Immature natural killer cell (primary cell): ENCODE results near the gene TLDC2. TPM values are rescaled to one million over a fixed set of nuclear protein-coding genes. Genes with fewer than 3 reads are reported as not detected.

Source experiments
- DNase-seq, 3 donors: peaks; one replicate each; pipeline ENCODE4 v3.0.0; 2022; ENCODE audit warnings: mixed read lengths in 1 of 3
- H3K27ac Mint-ChIP-seq, 6 donors: one replicate each; pipeline ENCODE4 v1.8.0; 2020; ENCODE audit warnings: mixed read lengths in 6 of 6, mild to moderate bottlenecking in 5 of 6, inconsistent platforms in 4 of 6, moderate library complexity in 3 of 6
- H3K27me3 Mint-ChIP-seq, 3 donors: one replicate each; pipeline ENCODE4 v1.8.0; 2020 to 2021; ENCODE audit warnings: low read depth in 3 of 3, mild to moderate bottlenecking in 3 of 3, mixed read lengths in 3 of 3, moderate library complexity in 3 of 3, inconsistent platforms in 1 of 3
- H3K36me3 Mint-ChIP-seq, 3 donors: one replicate each; pipeline ENCODE4 v1.8.0; 2020; ENCODE audit warnings: mixed read lengths in 3 of 3, inconsistent platforms in 2 of 3, mild to moderate bottlenecking in 2 of 3
- H3K4me1 Mint-ChIP-seq, 2 donors: one replicate each; pipeline ENCODE4 v1.8.0; 2020; ENCODE audit warnings: inconsistent platforms in 2 of 2, mild to moderate bottlenecking in 2 of 2, mixed read lengths in 2 of 2, moderate library complexity in 1 of 2
- H3K4me3 Mint-ChIP-seq, 5 donors: one replicate each; pipeline ENCODE4 v1.8.0; 2020; ENCODE audit warnings: mild to moderate bottlenecking in 5 of 5, mixed read lengths in 5 of 5, inconsistent platforms in 3 of 5, moderate library complexity in 3 of 5
- H3K9me3 Mint-ChIP-seq, 6 donors: one replicate each; pipeline ENCODE4 v1.8.0; 2020; ENCODE audit warnings: mild to moderate bottlenecking in 6 of 6, mixed read lengths in 6 of 6, inconsistent platforms in 4 of 6, moderate library complexity in 3 of 6
- polyA plus RNA-seq, 3 donors: library from polyadenylated mRNA; unstranded; fragments of 300-500 nt; fragmentation: Illumina TruSeq; gene quantifications; one replicate each; pipeline ENCODE4 v1.2.3, GENCODE V29; 2021

The TLDC2 gene
- polyA plus RNA-seq, 3 donors from 2014 or later: 0.38 to 0.55 TPM; not detected in 1

DNA sequence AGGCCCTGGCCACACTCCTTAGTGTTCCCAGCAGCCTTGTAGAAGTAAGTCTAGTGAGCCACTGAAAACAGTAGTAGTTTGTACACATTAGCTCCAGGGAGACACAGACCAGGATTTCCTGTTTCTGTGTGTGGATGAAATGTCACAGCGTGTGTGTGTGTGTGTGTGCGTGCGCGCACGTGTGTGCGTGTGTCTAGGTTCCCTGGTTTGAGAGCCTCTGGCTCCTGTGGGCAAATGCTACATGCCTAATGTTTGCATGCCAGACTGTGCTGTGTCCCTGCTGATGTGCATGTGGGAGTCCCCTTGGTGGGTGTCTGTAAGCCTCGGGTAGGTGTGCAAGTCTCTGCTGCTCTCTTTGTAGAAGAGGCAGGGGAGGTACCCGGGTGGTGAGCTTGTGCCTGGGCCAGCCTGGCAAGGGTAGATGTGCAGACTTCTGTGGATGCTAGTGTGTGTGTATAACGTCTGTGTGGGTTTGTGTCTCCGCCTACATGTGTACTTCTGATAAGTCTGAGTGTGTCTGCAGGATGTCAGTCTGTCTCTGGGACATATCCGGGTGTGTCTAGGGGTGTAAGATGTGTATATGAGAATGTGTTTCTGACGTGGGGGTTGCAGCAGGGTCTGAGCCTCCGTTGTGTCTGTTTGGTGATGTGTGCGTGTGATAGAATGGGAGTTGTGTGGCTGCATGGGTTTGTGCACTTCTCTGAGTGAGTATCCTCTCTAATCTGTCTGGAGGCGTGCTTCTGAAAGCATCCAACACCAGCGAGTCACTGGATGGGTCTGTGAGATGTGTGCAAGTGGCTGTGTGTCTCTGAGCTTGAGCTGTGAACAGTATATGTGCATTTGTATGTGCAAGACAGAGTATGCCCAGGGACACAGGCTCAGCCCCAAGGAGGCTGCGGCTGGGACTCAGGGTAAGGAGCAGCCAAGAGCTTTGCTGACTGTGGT lies 19.0 kb upstream of the TLDC2 start:
- Mint-ChIP-seq H3K9me3 (no peaks in the 10 kb centered on the region), H3K36me3 (no peaks in the 10 kb centered on the region), H3K4me1 (peaks cover 5 to 7% of the 10 kb centered on the region in 2 donors), H3K4me3 (no peak overlapping the region), H3K27me3 (peaks cover 2 to 3% (median 2%) of the 10 kb centered on the region in 3 donors), H3K27ac (peak overlapping the region in 1 of 6 donors; percentile 37)
- no peak for DNase-seq

DNA sequence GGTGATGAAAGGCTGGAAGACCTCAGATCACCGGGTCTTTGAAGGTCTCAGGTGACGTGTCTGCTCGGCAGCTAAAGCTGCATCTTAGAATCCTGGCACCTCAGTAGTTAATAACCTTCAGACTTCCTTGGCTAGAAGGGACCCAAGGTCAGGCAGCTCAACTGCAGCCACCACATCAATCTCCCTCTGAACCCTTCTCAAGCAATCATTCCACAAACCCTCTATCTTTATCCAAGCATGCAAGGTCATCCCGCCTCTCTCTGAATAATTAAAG lies 16.7 kb upstream of the TLDC2 start:
- no peak for DNase-seq
- H3K9me3 Mint-ChIP-seq: no peaks in the 10 kb centered on the region
- peaks cover 2 to 4% (median 4%) of the 10 kb centered on the region in 3 donors for H3K27me3 Mint-ChIP-seq
- H3K4me3 Mint-ChIP-seq: no peak overlapping the region
- H3K4me1 Mint-ChIP-seq: peaks cover 5 to 10% of the 10 kb centered on the region in 2 donors
- H3K36me3 Mint-ChIP-seq: no peaks in the 10 kb centered on the region
- peak overlapping the region in 1 of 6 donors; percentile 1 for H3K27ac Mint-ChIP-seq

DNA sequence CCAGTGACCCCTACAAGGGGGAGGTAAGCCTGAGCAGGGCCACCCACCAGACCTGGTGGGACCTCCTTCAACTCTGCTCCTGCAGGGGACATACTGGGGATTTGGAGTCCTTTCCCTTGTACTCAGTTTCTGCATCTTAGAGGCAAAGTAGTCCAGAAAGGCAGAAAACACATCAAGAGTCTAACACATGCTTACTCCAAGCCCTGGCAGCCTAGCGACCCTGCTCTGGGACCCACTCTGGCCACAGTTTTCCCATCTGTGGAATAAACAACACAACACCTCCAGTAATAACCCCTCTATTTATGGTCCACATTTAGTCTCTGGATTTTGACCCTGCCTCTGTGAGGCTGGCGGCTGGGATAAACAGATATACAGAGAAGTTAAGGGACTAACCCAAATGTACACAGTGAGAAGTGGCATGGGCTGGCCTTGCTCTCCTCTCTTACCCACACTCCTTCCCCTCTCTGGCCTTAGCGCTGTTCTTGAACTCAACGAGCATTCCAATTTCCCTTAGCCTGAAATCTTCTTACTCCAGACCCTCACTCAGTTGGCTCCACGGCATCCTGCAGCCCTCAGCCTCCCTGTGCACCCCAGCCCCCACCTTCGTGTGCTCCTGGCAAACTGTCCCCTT lies 16.1 kb upstream of the TLDC2 start:
- H3K36me3 Mint-ChIP-seq: no peaks in the 10 kb centered on the region
- no peak overlapping the region for H3K27ac Mint-ChIP-seq
- peaks cover 2 to 8% (median 4%) of the 10 kb centered on the region in 3 donors for H3K27me3 Mint-ChIP-seq
- no peak for DNase-seq
- no peaks in the 10 kb centered on the region for H3K9me3 Mint-ChIP-seq
- no peak overlapping the region for H3K4me3 Mint-ChIP-seq
- H3K4me1 Mint-ChIP-seq: peaks cover 5 to 11% of the 10 kb centered on the region in 2 donors

GRCh38 chr20:36860339-36860738 lies 15.6 kb upstream of the TLDC2 start:
- Mint-ChIP-seq H3K4me1 (peaks cover 5 to 13% of the 10 kb centered on the region in 2 donors), H3K27me3 (peaks cover 2 to 9% (median 7%) of the 10 kb centered on the region in 3 donors), H3K36me3 (no peaks in the 10 kb centered on the region), H3K4me3 (peak overlapping the region in 3 of 5 donors; percentile 5 to 50 (median 5)), H3K27ac (no peak overlapping the region), H3K9me3 (no peaks in the 10 kb centered on the region)
- DNase-seq: no peak

DNA sequence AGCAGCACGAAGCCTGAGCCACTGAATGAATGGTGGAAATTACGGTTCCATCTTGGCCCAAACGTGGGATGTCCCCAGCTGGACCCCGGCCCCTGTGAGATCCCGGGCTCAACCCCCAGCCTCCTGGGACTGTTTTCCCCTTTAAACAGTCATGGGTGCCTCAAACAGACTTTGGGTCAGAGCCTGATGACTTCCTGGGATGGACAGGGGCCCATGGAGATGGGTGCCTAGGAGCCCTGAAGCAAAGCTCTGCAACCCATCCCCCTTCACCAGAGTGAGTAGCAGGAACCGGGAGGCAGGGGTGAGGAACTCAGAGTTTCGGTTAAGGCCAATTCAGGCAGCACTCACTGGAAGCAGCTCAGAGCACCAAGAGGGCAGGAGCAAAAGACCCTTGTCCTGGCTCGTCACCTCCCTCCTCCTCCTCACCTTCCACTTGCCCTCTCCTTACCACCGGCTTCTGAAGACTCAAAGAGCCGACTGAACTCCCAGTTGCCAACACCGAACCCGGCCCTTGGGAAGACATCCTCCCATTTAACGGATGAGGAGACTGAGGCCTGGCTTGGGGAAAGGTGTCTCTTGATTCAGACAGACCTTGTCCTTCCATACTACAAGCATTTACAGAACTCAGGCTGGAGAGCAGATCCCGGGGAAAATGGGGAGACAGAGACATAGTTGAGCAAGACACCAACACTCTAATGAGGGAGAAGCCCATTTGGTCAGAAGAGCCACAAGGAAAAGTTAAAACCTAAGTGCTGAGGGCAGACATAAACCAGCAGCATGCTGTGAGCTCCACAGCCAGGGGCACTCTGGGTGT lies 14.9 kb upstream of the TLDC2 start:
- Mint-ChIP-seq H3K4me3 (peak overlapping the region; percentile 46 to 80 (median 61)), H3K4me1 (peaks cover 5 to 13% of the 10 kb centered on the region in 2 donors), H3K27ac (no peak overlapping the region), H3K9me3 (no peaks in the 10 kb centered on the region), H3K36me3 (no peaks in the 10 kb centered on the region), H3K27me3 (peaks cover 1 to 9% (median 7%) of the 10 kb centered on the region in 3 donors)
- no peak for DNase-seq

DNA sequence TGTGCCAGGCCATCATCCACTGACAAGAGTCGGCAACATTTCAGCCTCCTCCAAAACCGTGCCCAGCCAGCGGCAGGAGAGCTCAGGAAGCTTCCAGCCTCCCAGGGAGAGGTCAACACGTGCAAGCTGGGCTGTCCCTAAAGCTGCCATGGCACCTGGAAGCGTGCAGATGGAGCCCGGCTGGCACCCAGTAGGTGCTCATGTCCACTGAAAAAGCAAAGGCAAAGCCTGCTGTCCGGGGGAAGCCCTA lies 14.4 kb upstream of the TLDC2 start:
- no peaks in the 10 kb centered on the region for H3K36me3 Mint-ChIP-seq
- no peaks in the 10 kb centered on the region for H3K9me3 Mint-ChIP-seq
- H3K4me3 Mint-ChIP-seq: peak overlapping the region; percentile 46 to 80 (median 61)
- H3K27me3 Mint-ChIP-seq: peaks cover 0 to 9% (median 9%) of the 10 kb centered on the region in 3 donors
- peaks cover 5 to 13% of the 10 kb centered on the region in 2 donors for H3K4me1 Mint-ChIP-seq
- no peak for DNase-seq
- H3K27ac Mint-ChIP-seq: no peak overlapping the region

DNA sequence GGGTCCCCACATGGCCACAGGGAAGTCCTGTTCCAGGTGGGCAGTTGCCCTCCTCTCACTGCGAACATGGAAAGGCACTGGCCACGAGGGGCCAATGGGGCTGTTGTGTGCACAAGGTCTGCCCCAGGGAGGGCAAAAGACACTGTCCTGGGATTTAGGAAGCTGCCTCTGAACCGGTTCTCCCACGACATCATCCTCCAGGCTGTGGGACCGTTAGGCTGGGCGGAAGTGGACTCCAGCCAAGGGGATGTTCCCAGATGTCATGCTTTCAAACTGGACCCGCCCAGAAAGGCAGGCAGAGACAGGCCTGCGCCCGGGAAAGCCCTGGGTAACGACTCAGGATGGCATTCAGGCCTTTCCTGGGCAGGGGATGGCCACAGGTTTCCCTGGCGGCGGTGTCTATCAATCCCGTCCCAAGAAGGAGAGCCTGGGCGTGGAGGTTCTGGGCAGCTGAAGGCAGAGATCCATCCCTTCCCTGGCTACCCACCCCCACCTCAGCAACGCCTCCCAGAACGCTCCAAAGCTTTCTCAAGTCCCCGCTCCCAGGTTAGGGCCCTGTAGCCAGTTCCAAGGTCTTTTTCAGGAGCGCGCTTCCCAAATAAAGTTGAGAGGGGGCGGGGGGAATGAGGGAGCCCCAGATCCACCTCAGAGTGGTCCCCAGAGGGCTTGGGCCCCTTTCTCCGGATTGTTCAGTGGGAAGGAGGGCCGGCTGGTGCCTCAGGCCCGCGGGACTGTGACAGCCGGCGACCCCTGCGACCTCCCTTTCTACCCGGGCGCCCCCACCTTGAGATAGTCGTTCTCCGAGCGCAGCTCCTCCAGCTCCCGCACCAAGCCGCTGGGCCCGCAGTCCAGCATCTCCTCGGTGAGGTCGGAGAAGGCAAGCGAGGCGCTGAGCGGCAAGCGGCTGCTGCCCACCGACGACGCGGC lies 13.8 kb upstream of the TLDC2 start:
- H3K27me3 Mint-ChIP-seq: peaks cover 0 to 9% (median 9%) of the 10 kb centered on the region in 3 donors
- no peaks in the 10 kb centered on the region for H3K9me3 Mint-ChIP-seq
- no peak overlapping the region for H3K27ac Mint-ChIP-seq
- H3K4me3 Mint-ChIP-seq: peak overlapping the region; percentile 44 to 80 (median 52)
- peaks cover 5 to 13% of the 10 kb centered on the region in 2 donors for H3K4me1 Mint-ChIP-seq
- DNase-seq: no peak
- peaks cover 0 to under 1% (median 0%) of the 10 kb centered on the region in 3 donors for H3K36me3 Mint-ChIP-seq

- H3K4me1 Mint-ChIP-seq: peaks cover 5 to 13% of the 10 kb centered on the region in 2 donors
- H3K9me3 Mint-ChIP-seq: no peaks in the 10 kb centered on the region
- peaks cover 0 to 9% (median 9%) of the 10 kb centered on the region in 3 donors for H3K27me3 Mint-ChIP-seq
- peaks cover 0 to 3% (median 0%) of the 10 kb centered on the region in 3 donors for H3K36me3 Mint-ChIP-seq
- H3K27ac Mint-ChIP-seq: no peak overlapping the region
- no peak overlapping the region for H3K4me3 Mint-ChIP-seq
- no peak for DNase-seq
Observed at GRCh38 chr20:36862857-36863668, 12.9 kb upstream of the TLDC2 start.

DNA sequence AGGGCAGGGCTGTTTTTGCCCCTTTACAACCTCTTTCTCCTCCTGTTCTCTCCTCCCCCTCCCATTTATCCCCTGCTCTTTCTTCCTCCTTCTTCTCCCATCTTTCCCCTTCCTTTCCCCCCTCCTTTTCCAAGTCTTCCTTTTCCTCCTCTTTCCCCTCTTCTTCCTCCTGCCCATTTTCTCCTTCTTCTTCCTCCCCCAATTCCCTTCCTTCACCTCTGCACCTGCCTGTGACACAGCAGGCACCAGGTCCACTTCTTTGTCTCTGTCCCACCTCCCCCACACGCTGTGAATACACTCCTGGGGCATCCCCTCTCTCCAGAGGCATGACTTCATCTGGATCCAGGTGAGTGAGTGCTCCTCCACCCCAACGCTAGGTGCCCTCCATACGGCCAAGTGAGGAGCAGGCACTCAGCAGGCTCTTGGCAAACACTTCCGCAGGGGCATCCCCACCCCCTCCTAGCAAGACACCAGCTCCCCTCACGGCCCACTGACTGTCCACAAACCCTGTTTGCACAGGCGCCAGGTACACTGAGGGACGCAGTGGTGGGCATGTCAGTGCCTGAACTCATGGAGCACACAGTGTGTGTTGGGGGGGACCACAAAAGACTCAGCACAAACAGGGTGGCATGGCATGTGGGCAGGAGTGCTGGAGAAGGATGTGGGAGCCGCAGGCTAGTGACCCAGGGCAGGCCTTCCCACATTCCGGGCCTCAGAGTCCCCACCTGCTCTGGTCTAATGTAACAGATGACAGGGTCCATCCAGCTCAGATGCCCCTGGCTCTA lies 10.7 kb upstream of the TLDC2 start:
- peaks cover 2 to 9% (median 9%) of the 10 kb centered on the region in 3 donors for H3K27me3 Mint-ChIP-seq
- no peaks in the 10 kb centered on the region for H3K9me3 Mint-ChIP-seq
- no peak for DNase-seq
- no peak overlapping the region for H3K27ac Mint-ChIP-seq
- peaks cover 0 to 3% (median 0%) of the 10 kb centered on the region in 3 donors for H3K36me3 Mint-ChIP-seq
- H3K4me1 Mint-ChIP-seq: peaks cover 5 to 13% of the 10 kb centered on the region in 2 donors
- peak overlapping the region; percentile 66 to 82 (median 73) for H3K4me3 Mint-ChIP-seq

DNA sequence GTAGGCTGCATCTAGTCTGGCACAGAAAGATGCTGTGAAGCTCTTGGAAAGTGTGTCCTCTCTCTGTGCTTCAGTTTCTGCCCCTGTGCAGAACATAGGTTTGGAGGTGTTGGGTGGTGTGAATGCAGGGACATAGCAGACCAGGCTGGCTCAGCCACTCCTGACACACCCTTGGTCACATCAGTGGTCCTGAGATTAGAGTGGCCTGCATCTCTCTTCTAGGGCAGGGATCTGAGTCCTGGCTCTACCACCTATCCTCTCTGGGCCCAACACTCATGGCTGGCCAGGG lies 10.1 kb upstream of the TLDC2 start:
- H3K27me3 Mint-ChIP-seq: peaks cover 2 to 9% (median 9%) of the 10 kb centered on the region in 3 donors
- H3K36me3 Mint-ChIP-seq: peaks cover 0 to 3% (median 0%) of the 10 kb centered on the region in 3 donors
- peaks cover 0 to 13% of the 10 kb centered on the region in 2 donors for H3K4me1 Mint-ChIP-seq
- no peak for DNase-seq
- H3K4me3 Mint-ChIP-seq: peak overlapping the region; percentile 27 to 58 (median 53)
- no peaks in the 10 kb centered on the region for H3K9me3 Mint-ChIP-seq
- H3K27ac Mint-ChIP-seq: no peak overlapping the region

DNA sequence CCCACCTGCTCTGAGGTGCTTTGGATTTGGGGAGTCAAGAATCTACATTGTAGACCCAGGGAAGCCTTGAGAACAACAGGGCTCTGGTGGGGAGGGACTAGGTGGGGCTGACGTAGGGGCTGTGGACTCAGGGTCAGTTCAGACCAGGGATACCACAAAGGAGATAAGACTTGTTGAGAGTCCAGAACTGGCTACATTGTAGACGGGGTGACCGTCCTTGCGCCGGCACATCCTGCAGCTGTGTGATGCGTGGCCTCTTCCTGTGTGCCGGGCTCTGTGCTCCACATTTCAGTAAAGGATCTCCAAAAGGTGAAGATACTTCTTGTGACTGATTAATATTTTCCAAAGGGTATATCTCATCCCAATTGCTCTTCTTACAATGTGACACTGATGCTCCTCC lies 9.8 kb upstream of the TLDC2 start:
- Mint-ChIP-seq H3K27ac (no peak overlapping the region), H3K36me3 (peaks cover 0 to 3% (median 0%) of the 10 kb centered on the region in 3 donors), H3K9me3 (no peaks in the 10 kb centered on the region), H3K4me1 (peaks cover 0 to 12% of the 10 kb centered on the region in 2 donors), H3K4me3 (peak overlapping the region in 2 of 5 donors; percentile 27 to 42), H3K27me3 (peaks cover 2 to 9% (median 9%) of the 10 kb centered on the region in 3 donors)
- DNase-seq: no peak
